Thyroid gland (tissue), 4 donors: ENCODE measurements around the gene RBM4B.

Source experiments
- CTCF ChIP-seq, 6 experiments: fragments of 200-600 bp in 3 of 6; fragments of 450-650 bp in 3 of 6; sonication (generic) in 3 of 6; IDR thresholded peaks; one replicate each; pipeline ENCODE4 v1.5.1; 2016 to 2019; ENCODE audit warnings: antibody characterized with exemption in 6 of 6, mild to moderate bottlenecking in 2 of 6, inconsistent platforms in 1 of 6, moderate library complexity in 1 of 6
- POLR2A ChIP-seq, 2 donors: fragments of 450-650 bp; IDR thresholded peaks; one replicate each; pipeline ENCODE4 v1.6.1; 2017; ENCODE audit warnings: antibody characterized with exemption in 2 of 2, mild to moderate bottlenecking in 2 of 2, moderate library complexity in 1 of 2

GRCh38 chr11:66674964-66675602 lies 2.6 kb downstream of the RBM4B start:
- TF ChIP-seq POLR2A (IDR thresholded peaks at IDR 0.05) (no peak), CTCF (IDR thresholded peaks at IDR 0.05) (no peak)
